HepG2 (cell line): ENCODE results near the gene KLC3. TPM values are rescaled to one million over a fixed set of nuclear protein-coding genes. Genes with fewer than 3 reads are reported as not detected.

Source experiments
- E2F5 ChIP-seq: sonication (generic); formaldehyde crosslinking; conservative IDR thresholded peaks from 2 replicates; pipeline ENCODE4 v1.4.0; 2020; ENCODE audit warnings: missing genetic modification reagents
- HDAC2 ChIP-seq: sonication (generic); formaldehyde crosslinking; IDR thresholded peaks from 2 replicates; pipeline ENCODE4 v1.4.0; 2020; ENCODE audit warnings: missing genetic modification reagents
- HNF4G ChIP-seq, 2 experiments: sonication (generic) in 1 of 2; formaldehyde crosslinking in 1 of 2; IDR thresholded peaks; 2 replicates each; pipeline versions ENCODE4 v1.4.0 to v1.6.1; 2011 to 2020; ENCODE audit warnings: borderline replicate concordance in 2 of 2, low read depth in 2 of 2, mild to moderate bottlenecking in 2 of 2, low read length in 1 of 2, missing genetic modification reagents in 1 of 2, moderate library complexity in 1 of 2
- HNRNPUL1 ChIP-seq: fragments of 200-400 bp; formaldehyde crosslinking; IDR thresholded peaks from 2 replicates; pipeline ENCODE4 v1.6.1; 2017; ENCODE audit warnings: low read depth, mild to moderate bottlenecking, low read length, moderate library complexity
- JUND ChIP-seq: sonication (generic); formaldehyde crosslinking; IDR thresholded peaks from 2 replicates; pipeline ENCODE4 v1.8.0; 2022; ENCODE audit warnings: mild to moderate bottlenecking, missing genetic modification reagents
- MTA3 ChIP-seq: sonication (generic); formaldehyde crosslinking; IDR thresholded peaks from 2 replicates; pipeline ENCODE4 v1.4.0; 2020; ENCODE audit warnings: missing genetic modification reagents
- NBN ChIP-seq: fragments of 450-650 bp; conservative IDR thresholded peaks from 2 replicates; pipeline ENCODE4 v1.6.1; 2017
- RELA ChIP-seq: sonication (generic); formaldehyde crosslinking; IDR thresholded peaks from 2 replicates; pipeline ENCODE4 v1.4.0; 2020; ENCODE audit warnings: missing genetic modification reagents
- REST ChIP-seq, 2 experiments: IDR thresholded peaks; 2 replicates each; pipeline ENCODE4 v1.6.1; 2011 to 2012; ENCODE audit warnings: low read length in 2 of 2, borderline replicate concordance in 1 of 2, low read depth in 1 of 2, mild to moderate bottlenecking in 1 of 2, moderate library complexity in 1 of 2
- SOX5 ChIP-seq: IDR thresholded peaks from 2 replicates; pipeline ENCODE4 v1.6.1; 2016; ENCODE audit warnings: borderline replicate concordance
- STAT6 ChIP-seq: sonication (generic); formaldehyde crosslinking; IDR thresholded peaks from 2 replicates; pipeline ENCODE4 v1.4.0; 2020; ENCODE audit warnings: missing genetic modification reagents, mild to moderate bottlenecking, borderline replicate concordance
- ZMAT5 ChIP-seq: sonication (generic); formaldehyde crosslinking; IDR thresholded peaks from 2 replicates; pipeline ENCODE4 v1.5.0; 2020; ENCODE audit warnings: mild to moderate bottlenecking, low read depth, missing genetic modification reagents, borderline replicate concordance
- ZNF143 ChIP-seq: sonication (generic); formaldehyde crosslinking; IDR thresholded peaks from 2 replicates; pipeline ENCODE4 v1.4.0; 2020; ENCODE audit warnings: missing genetic modification reagents
- ZNF205 ChIP-seq: IDR thresholded peaks from 2 replicates; pipeline ENCODE4 v1.6.1; 2018; ENCODE audit warnings: missing biosample characterization, missing genetic modification reagents
- ZNF660 ChIP-seq: sonication (generic); formaldehyde crosslinking; IDR thresholded peaks from 2 replicates; pipeline ENCODE4 v1.5.1; 2020; ENCODE audit warnings: mild to moderate bottlenecking, low read depth, missing genetic modification reagents, borderline replicate concordance
- ZNF781 ChIP-seq: sonication (generic); formaldehyde crosslinking; IDR thresholded peaks from 2 replicates; pipeline ENCODE4 v1.5.1; 2020; ENCODE audit warnings: borderline replicate concordance, mild to moderate bottlenecking, missing genetic modification reagents; ENCODE audit errors: not compliant biosample characterization
- polyA plus RNA-seq, 8 experiments: library from polyadenylated mRNA; depleted of rRNA in 3 of 8; stranded (reverse) in 7 of 8; unstranded in 1 of 8; fragments of >200 nt; fragmentation: Illumina TruSeq in 4 of 8; extraction: Trizol in 4 of 8; gene quantifications; 2 replicates each; pipeline versions ENCODE4 v1.2.1 to v1.2.3, GENCODE V29; 2011 to 2016; ENCODE audit warnings: low read depth in 4 of 8, missing spikeins in 1 of 8, mixed read lengths in 1 of 8; ENCODE audit not compliant: insufficient read depth in 1 of 8
- total RNA-seq, 5 experiments: library from RNA; depleted of rRNA; stranded (reverse); fragments of >200 nt; fragmentation: Illumina TruSeq; extraction: Trizol; gene quantifications; 2 replicates each; pipeline ENCODE4 v1.2.3, GENCODE V29; 2016; ENCODE audit warnings: low read depth in 1 of 5
- TF ChIP-seq, protein P1 (sequence below): IDR thresholded peaks from 2 replicates; pipeline ENCODE4 v1.6.1; 2016
- TF ChIP-seq, protein P2 (sequence below): IDR thresholded peaks from 2 replicates; pipeline ENCODE4 v1.6.1; 2016; ENCODE audit warnings: low read depth

KLC3 gene
- total and polyA plus RNA-seq, 2 of the 13 experiments (the other 11 are each of a cell fraction or from before 2014, with no cell fraction given), result 0.13 TPM; not detected in 1

DNA sequence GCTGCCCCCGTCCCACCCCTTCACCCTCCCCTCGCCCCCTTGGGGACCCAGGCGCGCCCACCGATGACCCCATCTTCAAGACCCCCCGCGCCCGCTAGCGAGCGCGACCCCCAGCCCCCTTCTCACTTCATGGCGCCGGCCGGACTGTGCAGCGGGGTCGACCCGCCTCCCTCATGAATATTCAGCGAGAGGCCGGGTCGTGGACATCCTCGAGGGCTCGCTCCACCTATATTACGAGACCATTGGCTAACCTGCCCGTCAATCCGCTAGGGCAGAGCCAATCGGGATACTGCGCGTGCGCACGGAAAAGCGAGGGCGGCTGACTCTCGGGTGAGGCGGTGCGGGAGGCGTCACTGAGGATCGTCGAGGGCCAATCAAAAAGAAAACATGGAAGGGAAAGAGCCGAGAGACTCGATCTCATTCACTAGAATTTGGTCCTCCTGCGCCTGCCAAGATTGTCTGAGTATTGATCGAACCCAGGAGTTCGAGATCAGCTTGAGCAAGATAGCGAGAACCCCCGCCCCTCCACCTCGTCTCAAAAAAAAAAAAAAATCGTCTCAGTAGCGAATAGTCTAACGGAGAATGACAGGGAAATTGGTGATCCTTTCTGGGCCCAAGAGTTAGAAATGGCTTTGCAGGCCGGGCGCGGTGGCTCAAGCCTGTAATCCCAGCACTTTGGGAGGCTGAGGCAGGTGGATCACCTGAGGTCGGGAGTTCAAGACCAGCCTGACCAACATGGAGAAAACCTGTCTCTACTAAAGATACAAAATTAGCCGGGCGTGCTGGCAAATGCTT, 30.1 kb downstream of the KLC3 start, which contains the start of gene ERCC2 (continued):
- no peak for TF ChIP-seq ZMAT5 (CRISPR knock-in tag)
- TF ChIP-seq RELA (CRISPR knock-in tag), result no peak
- TF ChIP-seq, protein P1, sequence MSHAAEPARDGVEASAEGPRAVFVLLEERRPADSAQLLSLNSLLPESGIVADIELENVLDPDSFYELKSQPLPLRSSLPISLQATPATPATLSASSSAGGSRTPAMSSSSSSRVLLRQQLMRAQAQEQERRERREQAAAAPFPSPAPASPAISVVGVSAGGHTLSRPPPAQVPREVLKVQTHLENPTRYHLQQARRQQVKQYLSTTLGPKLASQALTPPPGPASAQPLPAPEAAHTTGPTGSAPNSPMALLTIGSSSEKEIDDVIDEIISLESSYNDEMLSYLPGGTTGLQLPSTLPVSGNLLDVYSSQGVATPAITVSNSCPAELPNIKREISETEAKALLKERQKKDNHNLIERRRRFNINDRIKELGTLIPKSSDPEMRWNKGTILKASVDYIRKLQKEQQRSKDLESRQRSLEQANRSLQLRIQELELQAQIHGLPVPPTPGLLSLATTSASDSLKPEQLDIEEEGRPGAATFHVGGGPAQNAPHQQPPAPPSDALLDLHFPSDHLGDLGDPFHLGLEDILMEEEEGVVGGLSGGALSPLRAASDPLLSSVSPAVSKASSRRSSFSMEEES (CRISPR knock-in tag), result no peak
- no peak for TF ChIP-seq REST (IDR thresholded peaks at IDR 0.05; ENCODE audit: borderline replicate concordance in 1 of 2, low read depth in 1 of 2, low read length in 2 of 2)
- TF ChIP-seq HDAC2, result peak; percentile 12; the same call in 1 of the 2 replicates
- TF ChIP-seq MTA3 (CRISPR knock-in tag), result no peak
- no peak for TF ChIP-seq HNRNPUL1
- no peak for TF ChIP-seq ZNF143
- TF ChIP-seq ZNF205 (CRISPR knock-in tag), result no peak
- TF ChIP-seq SOX5, result no peak
- TF ChIP-seq ZNF660 (CRISPR knock-in tag), result no peak
- TF ChIP-seq NBN, result no peak
- no peak for TF ChIP-seq E2F5 (CRISPR knock-in tag)
- TF ChIP-seq JUND (CRISPR knock-in tag), result no peak
- no peak for TF ChIP-seq STAT6 (CRISPR knock-in tag)
- no peak for TF ChIP-seq ZNF781 (CRISPR knock-in tag)
- TF ChIP-seq, protein P2, sequence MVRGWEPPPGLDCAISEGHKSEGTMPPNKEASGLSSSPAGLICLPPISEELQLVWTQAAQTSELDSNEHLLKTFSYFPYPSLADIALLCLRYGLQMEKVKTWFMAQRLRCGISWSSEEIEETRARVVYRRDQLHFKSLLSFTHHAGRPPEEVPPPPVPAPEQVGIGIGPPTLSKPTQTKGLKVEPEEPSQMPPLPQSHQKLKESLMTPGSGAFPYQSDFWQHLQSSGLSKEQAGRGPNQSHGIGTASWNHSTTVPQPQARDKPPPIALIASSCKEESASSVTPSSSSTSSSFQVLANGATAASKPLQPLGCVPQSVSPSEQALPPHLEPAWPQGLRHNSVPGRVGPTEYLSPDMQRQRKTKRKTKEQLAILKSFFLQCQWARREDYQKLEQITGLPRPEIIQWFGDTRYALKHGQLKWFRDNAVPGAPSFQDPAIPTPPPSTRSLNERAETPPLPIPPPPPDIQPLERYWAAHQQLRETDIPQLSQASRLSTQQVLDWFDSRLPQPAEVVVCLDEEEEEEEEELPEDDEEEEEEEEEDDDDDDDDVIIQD, result no peak
- TF ChIP-seq HNF4G (IDR thresholded peaks at IDR 0.05; ENCODE audit: borderline replicate concordance, low read depth, low read length), result no peak
- no peak for TF ChIP-seq HNF4G (CRISPR knock-in tag; IDR thresholded peaks at IDR 0.05; ENCODE audit: borderline replicate concordance, low read depth)
